ENCODE results near the gene DDAH1. TPM values are rescaled to one million over a fixed set of nuclear protein-coding genes. Genes with fewer than 3 reads are reported as not detected.
A peak's percentile ranks its signal among the peaks of the same experiment; 100 is the strongest.
"Not testable (repeated sequence)": the region's sequence is repeated elsewhere in the genome, so short reads cannot be mapped to it uniquely, and the experiment has no call there.

The DDAH1 gene
- total RNA-seq, 1 experiment from 2014 or later, result 22.8 TPM

- TF ChIP-seq E2F4 (CRISPR knock-in tag; IDR thresholded peaks at IDR 0.05; ENCODE audit: borderline replicate concordance, low read depth), result no peak
- no peak for TF ChIP-seq CREM (CRISPR knock-in tag; IDR thresholded peaks at IDR 0.05)
- no peak for TF ChIP-seq JUN (CRISPR knock-in tag; IDR thresholded peaks at IDR 0.05)
- no peak for TF ChIP-seq IRF1 (CRISPR knock-in tag; IDR thresholded peaks at IDR 0.05)
Observed at GRCh38 chr1:85347908-85348307, 117.1 kb downstream of the DDAH1 start (continued).

GRCh38 chr1:85347275-85347674, 117.7 kb downstream of the DDAH1 start:
- H3K27me3 Mint-ChIP-seq (ENCODE audit: low read depth); DNase-seq (ENCODE audit: low spot score); ATAC-seq; H3K27ac Mint-ChIP-seq; CTCF ChIA-PET; H3K4me3 Mint-ChIP-seq; H3K36me3 Mint-ChIP-seq; POLR2A ChIA-PET; H3K9me3 Mint-ChIP-seq: not testable (repeated sequence)
- H3K4me1 Mint-ChIP-seq, result peaks cover 42% of the 10 kb centered on the region

GRCh38 chr1:85344256-85344694, 120.7 kb downstream of the DDAH1 start:
- Mint-ChIP-seq H3K27me3 (ENCODE audit: low read depth) (no peaks in the 10 kb centered on the region), H3K4me3 (no peak overlapping the region), H3K27ac (peak overlapping the region; percentile 92), H3K36me3 (peaks cover 6% of the 10 kb centered on the region; the same call in 1 of the 2 replicates), H3K4me1 (peaks cover 58% of the 10 kb centered on the region), H3K9me3 (peaks cover 3% of the 10 kb centered on the region; the same call in 1 of the 2 replicates)
- ChIA-PET CTCF (interaction anchor here (0.6 to 3.1 kb wide), 29 partner anchors 10 to 364 kb away, joined by 3 to 20 read pairs (median 4); partner anchors contain the start of genes C1orf52, CCN1, DDAH1 and ZNHIT6), POLR2A (interaction anchor here (1.4 kb wide), 1 partner anchor 237 kb away, joined by 13 read pairs; the partner anchor contains the start of gene CCN1)
- TF ChIP-seq CTCF (IDR thresholded peaks at IDR 0.05) (0 out of 2 replicates have a peak, but pooled peaks have one; percentile 27), ETV6 (CRISPR knock-in tag; IDR thresholded peaks at IDR 0.05) (no peak), ZNF532 (CRISPR knock-in tag; IDR thresholded peaks at IDR 0.05; ENCODE audit: borderline replicate concordance) (no peak), ZNF281 (CRISPR knock-in tag; IDR thresholded peaks at IDR 0.05) (no peak), MXD4 (CRISPR knock-in tag; IDR thresholded peaks at IDR 0.05; ENCODE audit: borderline replicate concordance) (no peak), CDX4 (CRISPR knock-in tag; IDR thresholded peaks at IDR 0.05; ENCODE audit: borderline replicate concordance) (no peak), CREB1 (CRISPR knock-in tag; IDR thresholded peaks at IDR 0.05) (no peak)
- DNase-seq (ENCODE audit: low spot score) (peak; percentile 71), ATAC-seq (peak; percentile 99)

Data from WTC11 (cell line).